Osteocyte (in vitro differentiated cells): Measurements from ENCODE around the gene UGT3A1. TPM values are rescaled to one million over a fixed set of nuclear protein-coding genes. Genes with fewer than 3 reads are reported as not detected.

Source experiments
- DNase-seq: peaks from one replicate; pipeline ENCODE4 v3.0.0; 2021; ENCODE audit warnings: mixed read lengths; ENCODE audit not compliant: unreplicated experiment; ENCODE audit errors: extremely low spot score
- H3K27ac Mint-ChIP-seq: one replicate; pipeline ENCODE4 v1.8.0; 2021; ENCODE audit warnings: mild to moderate bottlenecking, mixed read lengths; ENCODE audit not compliant: unreplicated experiment
- H3K27me3 Mint-ChIP-seq: one replicate; pipeline ENCODE4 v1.8.0; 2021; ENCODE audit warnings: mixed read lengths; ENCODE audit not compliant: unreplicated experiment
- H3K36me3 Mint-ChIP-seq: one replicate; pipeline ENCODE4 v1.8.0; 2021; ENCODE audit warnings: mixed read lengths; ENCODE audit not compliant: unreplicated experiment
- H3K4me1 Mint-ChIP-seq: one replicate; pipeline ENCODE4 v1.8.0; 2021; ENCODE audit warnings: mixed read lengths; ENCODE audit not compliant: unreplicated experiment
- H3K4me3 Mint-ChIP-seq: one replicate; pipeline ENCODE4 v1.8.0; 2021; ENCODE audit warnings: mild to moderate bottlenecking, moderate library complexity, mixed read lengths; ENCODE audit not compliant: unreplicated experiment
- H3K9me3 Mint-ChIP-seq: one replicate; pipeline ENCODE4 v1.8.0; 2021; ENCODE audit warnings: mixed read lengths; ENCODE audit not compliant: unreplicated experiment
- CTCF ChIP-seq: fragments of 200-600 bp; sonication (generic); IDR thresholded peaks from 2 replicates; pipeline ENCODE4 v1.5.0; 2021; ENCODE audit warnings: antibody characterized with exemption, mild to moderate bottlenecking, moderate library complexity
- total RNA-seq: library from RNA; stranded (reverse); gene quantifications from 2 replicates; pipeline ENCODE4 v1.2.1, GENCODE V29; 2021

Gene UGT3A1
- total RNA-seq, 1 donor from 2014 or later, result not detected

GRCh38 chr5:35921930-35922329 is 69.3 kb downstream of the UGT3A1 start:
- H3K9me3 Mint-ChIP-seq, result no peaks in the 10 kb centered on the region
- no peak overlapping the region for H3K27ac Mint-ChIP-seq
- no peak for TF ChIP-seq CTCF
- peaks cover 37% of the 10 kb centered on the region for H3K4me1 Mint-ChIP-seq
- no peaks in the 10 kb centered on the region for H3K36me3 Mint-ChIP-seq
- H3K4me3 Mint-ChIP-seq, result no peak overlapping the region
- H3K27me3 Mint-ChIP-seq, result peaks cover 13% of the 10 kb centered on the region
- DNase-seq, result no peak

GRCh38 chr5:35920890-35921289 is 70.3 kb downstream of the UGT3A1 start:
- DNase-seq, result no peak
- Mint-ChIP-seq H3K4me3 (no peak overlapping the region), H3K4me1 (peaks cover 35% of the 10 kb centered on the region), H3K27ac (no peak overlapping the region), H3K36me3 (no peaks in the 10 kb centered on the region), H3K27me3 (peaks cover 6% of the 10 kb centered on the region), H3K9me3 (no peaks in the 10 kb centered on the region)
- TF ChIP-seq CTCF, result peak; percentile 42

- DNase-seq, result no peak
- Mint-ChIP-seq H3K27ac (no peak overlapping the region), H3K27me3 (no peaks in the 10 kb centered on the region), H3K4me3 (no peak overlapping the region), H3K9me3 (no peaks in the 10 kb centered on the region), H3K36me3 (no peaks in the 10 kb centered on the region), H3K4me1 (peaks cover 22% of the 10 kb centered on the region)
- no peak for TF ChIP-seq CTCF
Observed at GRCh38 chr5:35919191-35919590, 72.0 kb downstream of the UGT3A1 start.

- H3K4me3 Mint-ChIP-seq, result no peak overlapping the region
- TF ChIP-seq CTCF, result no peak
- no peak for DNase-seq
- no peak overlapping the region for H3K27ac Mint-ChIP-seq
- H3K27me3 Mint-ChIP-seq, result no peaks in the 10 kb centered on the region
- H3K4me1 Mint-ChIP-seq, result peaks cover 1% of the 10 kb centered on the region
- peaks cover 5% of the 10 kb centered on the region for H3K9me3 Mint-ChIP-seq
- no peaks in the 10 kb centered on the region for H3K36me3 Mint-ChIP-seq
Observed at GRCh38 chr5:35908814-35909213, 82.4 kb downstream of the UGT3A1 start.

- H3K4me1 Mint-ChIP-seq, result peaks cover 1% of the 10 kb centered on the region
- no peak overlapping the region for H3K27ac Mint-ChIP-seq
- no peak overlapping the region for H3K4me3 Mint-ChIP-seq
- H3K36me3 Mint-ChIP-seq, result no peaks in the 10 kb centered on the region
- no peaks in the 10 kb centered on the region for H3K27me3 Mint-ChIP-seq
- peaks cover 5% of the 10 kb centered on the region for H3K9me3 Mint-ChIP-seq
- DNase-seq, result no peak
- TF ChIP-seq CTCF, result no peak
Observed at GRCh38 chr5:35908228-35908627, 83.0 kb downstream of the UGT3A1 start.
